ENCODE data around the gene JPT2.

The JPT2 gene

GRCh38 chr16:1651094-1651973 lies 26.7 kb upstream of the JPT2 start:
- Histone ChIP-seq H3K79me1 (ENCODE audit: low read length) (no peaks in the 10 kb centered on the region), H2BK5ac (ENCODE audit: low read depth, low read length, poor library complexity) (no peak overlapping the region), H3K27me3 (ENCODE audit: insufficient read depth, low read length) (no peaks in the 10 kb centered on the region), H3K4me2 (ENCODE audit: low read length) (no peak overlapping the region), H3K79me2 (ENCODE audit: control insufficient read depth, insufficient read depth, low read length, poor library complexity) (no peaks in the 10 kb centered on the region), H3K4me3 (ENCODE audit: low read depth, low read length) (no peak overlapping the region), H3K9me3 (ENCODE audit: insufficient read depth, low read depth, low read length) (peaks cover 8% of the 10 kb centered on the region), H3K27ac (ENCODE audit: low read depth, low read length) (no peak overlapping the region), H2BK12ac (ENCODE audit: low read length) (no peak overlapping the region), H2AK5ac (ENCODE audit: low read length) (no peak overlapping the region), H3K4ac (ENCODE audit: low read depth, low read length) (no peak overlapping the region), H3K18ac (ENCODE audit: low read length) (no peak overlapping the region), H3K14ac (ENCODE audit: low read length) (no peak overlapping the region), H4K8ac (ENCODE audit: low read depth, low read length) (no peak overlapping the region), H3K36me3 (ENCODE audit: control insufficient read depth in 1 of 2, insufficient read depth in 2 of 2, low read length in 2 of 2) (peaks cover 51 to 59% of the 10 kb centered on the region in 2 experiments), H2AFZ (ENCODE audit: insufficient read depth, low read length, poor library complexity) (no peak overlapping the region), H3K4me1 (ENCODE audit: control insufficient read depth in 1 of 2, insufficient read depth in 2 of 2, low read length in 2 of 2) (no peaks in the 10 kb centered on the region), H4K91ac (ENCODE audit: low read depth, low read length) (no peak overlapping the region), H3K9ac (ENCODE audit: low read length) (no peak overlapping the region), H2BK120ac (ENCODE audit: insufficient read depth, low read length, poor library complexity) (no peak overlapping the region), H4K12ac (ENCODE audit: low read depth, low read length) (no peak overlapping the region), H3K23ac (ENCODE audit: low read length) (no peak overlapping the region)
- DNase-seq = no peak
- no CpG with 5 or more reads among the region's 12 CpGs for WGBS (ENCODE audit: extremely low coverage, insufficient coverage, insufficient read length)

GRCh38 chr16:1651974-1652312 lies 26.1 kb upstream of the JPT2 start:
- Histone ChIP-seq H4K8ac (ENCODE audit: low read depth, low read length) (no peak overlapping the region), H3K4ac (ENCODE audit: low read depth, low read length) (no peak overlapping the region)
- WGBS (ENCODE audit: extremely low coverage, insufficient coverage, insufficient read length) = no CpG with 5 or more reads among the region's 1 CpG

GRCh38 chr16:1653023-1653422 lies 25.1 kb upstream of the JPT2 start:
- no peak overlapping the region for H3K4me3 ChIP-seq (ENCODE audit: low read depth, low read length)
- no peak overlapping the region for H2AFZ ChIP-seq (ENCODE audit: insufficient read depth, low read length, poor library complexity)
- no peak overlapping the region for H4K91ac ChIP-seq (ENCODE audit: low read depth, low read length)
- H4K12ac ChIP-seq (ENCODE audit: low read depth, low read length) = no peak overlapping the region
- no peak overlapping the region for H3K23ac ChIP-seq (ENCODE audit: low read length)
- H3K4me1 ChIP-seq (ENCODE audit: control insufficient read depth in 1 of 2, insufficient read depth in 2 of 2, low read length in 2 of 2) = no peaks in the 10 kb centered on the region
- no peaks in the 10 kb centered on the region for H3K27me3 ChIP-seq (ENCODE audit: insufficient read depth, low read length)
- H2BK12ac ChIP-seq (ENCODE audit: low read length) = no peak overlapping the region
- no peak overlapping the region for H3K18ac ChIP-seq (ENCODE audit: low read length)
- no peak overlapping the region for H2BK5ac ChIP-seq (ENCODE audit: low read depth, low read length, poor library complexity)
- H3K79me1 ChIP-seq (ENCODE audit: low read length) = no peaks in the 10 kb centered on the region
- peaks cover 8% of the 10 kb centered on the region for H3K9me3 ChIP-seq (ENCODE audit: insufficient read depth, low read depth, low read length)
- H3K4ac ChIP-seq (ENCODE audit: low read depth, low read length) = no peak overlapping the region
- WGBS (ENCODE audit: extremely low coverage, insufficient coverage, insufficient read length) = no CpG with 5 or more reads among the region's 15 CpGs
- H3K79me2 ChIP-seq (ENCODE audit: control insufficient read depth, insufficient read depth, low read length, poor library complexity) = no peaks in the 10 kb centered on the region
- no peak overlapping the region for H3K9ac ChIP-seq (ENCODE audit: low read length)
- H2AK5ac ChIP-seq (ENCODE audit: low read length) = no peak overlapping the region
- no peak for DNase-seq
- no peak overlapping the region for H3K4me2 ChIP-seq (ENCODE audit: low read length)
- no peak overlapping the region for H3K27ac ChIP-seq (ENCODE audit: low read depth, low read length)
- H2BK120ac ChIP-seq (ENCODE audit: insufficient read depth, low read length, poor library complexity) = no peak overlapping the region
- H4K8ac ChIP-seq (ENCODE audit: low read depth, low read length) = no peak overlapping the region
- peaks cover 66 to 70% of the 10 kb centered on the region in 2 experiments for H3K36me3 ChIP-seq (ENCODE audit: control insufficient read depth in 1 of 2, insufficient read depth in 2 of 2, low read length in 2 of 2)
- no peak overlapping the region for H3K14ac ChIP-seq (ENCODE audit: low read length)

More at GRCh38 chr16:1651974-1652312, 26.1 kb upstream of the JPT2 start:
- H3K79me2 ChIP-seq (ENCODE audit: control insufficient read depth, insufficient read depth, low read length, poor library complexity) = no peaks in the 10 kb centered on the region
- H3K9ac ChIP-seq (ENCODE audit: low read length) = no peak overlapping the region
- H3K18ac ChIP-seq (ENCODE audit: low read length) = no peak overlapping the region
- no peak overlapping the region for H2BK5ac ChIP-seq (ENCODE audit: low read depth, low read length, poor library complexity)
- DNase-seq = no peak
- no peak overlapping the region for H3K14ac ChIP-seq (ENCODE audit: low read length)
- no peak overlapping the region for H3K4me3 ChIP-seq (ENCODE audit: low read depth, low read length)
- H3K9me3 ChIP-seq (ENCODE audit: insufficient read depth, low read depth, low read length) = peaks cover 8% of the 10 kb centered on the region
- H2BK12ac ChIP-seq (ENCODE audit: low read length) = no peak overlapping the region
- no peak overlapping the region for H4K91ac ChIP-seq (ENCODE audit: low read depth, low read length)
- no peak overlapping the region for H3K27ac ChIP-seq (ENCODE audit: low read depth, low read length)
- H3K4me2 ChIP-seq (ENCODE audit: low read length) = no peak overlapping the region
- peaks cover 57 to 62% of the 10 kb centered on the region in 2 experiments for H3K36me3 ChIP-seq (ENCODE audit: control insufficient read depth in 1 of 2, insufficient read depth in 2 of 2, low read length in 2 of 2)
- H3K27me3 ChIP-seq (ENCODE audit: insufficient read depth, low read length) = no peaks in the 10 kb centered on the region
- H4K12ac ChIP-seq (ENCODE audit: low read depth, low read length) = no peak overlapping the region
- H2BK120ac ChIP-seq (ENCODE audit: insufficient read depth, low read length, poor library complexity) = no peak overlapping the region
- no peaks in the 10 kb centered on the region for H3K79me1 ChIP-seq (ENCODE audit: low read length)
- no peak overlapping the region for H3K23ac ChIP-seq (ENCODE audit: low read length)
- no peak overlapping the region for H2AFZ ChIP-seq (ENCODE audit: insufficient read depth, low read length, poor library complexity)
- H3K4me1 ChIP-seq (ENCODE audit: control insufficient read depth in 1 of 2, insufficient read depth in 2 of 2, low read length in 2 of 2) = no peaks in the 10 kb centered on the region
- H2AK5ac ChIP-seq (ENCODE audit: low read length) = no peak overlapping the region

GRCh38 chr16:1654505-1655268 lies 23.4 kb upstream of the JPT2 start:
- Histone ChIP-seq H3K18ac (ENCODE audit: low read length) (no peak overlapping the region), H4K8ac (ENCODE audit: low read depth, low read length) (no peak overlapping the region), H4K91ac (ENCODE audit: low read depth, low read length) (no peak overlapping the region), H3K9me3 (ENCODE audit: insufficient read depth, low read depth, low read length) (peaks cover 8% of the 10 kb centered on the region), H3K23ac (ENCODE audit: low read length) (no peak overlapping the region), H3K9ac (ENCODE audit: low read length) (no peak overlapping the region), H2BK120ac (ENCODE audit: insufficient read depth, low read length, poor library complexity) (no peak overlapping the region), H3K14ac (ENCODE audit: low read length) (no peak overlapping the region), H3K4ac (ENCODE audit: low read depth, low read length) (no peak overlapping the region), H3K79me1 (ENCODE audit: low read length) (no peaks in the 10 kb centered on the region), H3K4me2 (ENCODE audit: low read length) (no peak overlapping the region), H3K36me3 (ENCODE audit: control insufficient read depth in 1 of 2, insufficient read depth in 2 of 2, low read length in 2 of 2) (peaks cover 82% of the 10 kb centered on the region in 2 experiments), H3K4me1 (ENCODE audit: control insufficient read depth in 1 of 2, insufficient read depth in 2 of 2, low read length in 2 of 2) (no peaks in the 10 kb centered on the region), H3K27ac (ENCODE audit: low read depth, low read length) (no peak overlapping the region), H2AK5ac (ENCODE audit: low read length) (no peak overlapping the region), H3K4me3 (ENCODE audit: low read depth, low read length) (no peak overlapping the region), H3K27me3 (ENCODE audit: insufficient read depth, low read length) (no peaks in the 10 kb centered on the region), H2BK5ac (ENCODE audit: low read depth, low read length, poor library complexity) (no peak overlapping the region), H2BK12ac (ENCODE audit: low read length) (no peak overlapping the region), H2AFZ (ENCODE audit: insufficient read depth, low read length, poor library complexity) (no peak overlapping the region), H3K79me2 (ENCODE audit: control insufficient read depth, insufficient read depth, low read length, poor library complexity) (no peaks in the 10 kb centered on the region), H4K12ac (ENCODE audit: low read depth, low read length) (no peak overlapping the region)
- DNase-seq = no peak
- WGBS (ENCODE audit: extremely low coverage, insufficient coverage, insufficient read length) = no CpG with 5 or more reads among the region's 32 CpGs

Data from trophoblast cell (in vitro differentiated cells and primary cell).